Thyroid gland (tissue), 4 donors: Measurements from ENCODE around the gene METTL9. TPM values are rescaled to one million over a fixed set of nuclear protein-coding genes. Genes with fewer than 3 reads are reported as not detected.

Experiments
- DNase-seq, 2 donors: peaks; one replicate each; pipeline ENCODE4 v3.0.0-alpha.2; 2019
- H3K27ac ChIP-seq, 3 donors: fragments of 200-600 bp; sonication (generic); 1 replicate in 2 of 3; 2 replicates in 1 of 3; pipeline ENCODE4 v1.5.1; 2016 to 2019; ENCODE audit warnings: mild to moderate bottlenecking in 1 of 3, moderate library complexity in 1 of 3
- H3K27me3 ChIP-seq: fragments of 200-600 bp; sonication (generic); one replicate; pipeline ENCODE4 v1.5.1; 2019
- H3K36me3 ChIP-seq, 2 donors: fragments of 200-600 bp; sonication (generic); one replicate each; pipeline ENCODE4 v1.5.1; 2016 to 2019
- H3K4me1 ChIP-seq, 2 donors: fragments of 200-600 bp; sonication (generic); one replicate each; pipeline ENCODE4 v1.5.1; 2017 to 2019
- H3K4me3 ChIP-seq, 3 donors: fragments of 200-600 bp; sonication (generic); replicated peaks in 1 of 3; 1 replicate in 2 of 3; 2 replicates in 1 of 3; pipeline ENCODE4 v1.5.1; 2016; ENCODE audit warnings: mild to moderate bottlenecking in 1 of 3
- H3K9me3 ChIP-seq: fragments of 200-600 bp; sonication (generic); one replicate; pipeline ENCODE4 v1.5.1; 2017
- POLR2A ChIP-seq, 2 donors: fragments of 450-650 bp; IDR thresholded peaks; one replicate each; pipeline ENCODE4 v1.6.1; 2017; ENCODE audit warnings: antibody characterized with exemption in 2 of 2, mild to moderate bottlenecking in 2 of 2, moderate library complexity in 1 of 2
- WGBS, 2 donors: methylation state at CpG; one replicate each; pipeline ENCODE4 v1.1.5; 2017; 5-methylcytosine and 5-hydroxymethylcytosine counted together
- intact Hi-C: fragments of 100-400 bp; cut with DNase I; formaldehyde crosslinking; loops from one replicate; pipeline ENCODE4 v1.15.1; 2023
- total RNA-seq, 4 donors: library from RNA; depleted of rRNA; stranded (reverse); fragments of >200 nt; gene quantifications; one replicate each; pipeline ENCODE4 v1.2.3, GENCODE V29; 2016
- TF ChIP-seq, protein P1 (sequence below), 6 experiments: fragments of 200-600 bp in 3 of 6; fragments of 450-650 bp in 3 of 6; sonication (generic) in 3 of 6; IDR thresholded peaks; one replicate each; pipeline ENCODE4 v1.5.1; 2016 to 2019; ENCODE audit warnings: antibody characterized with exemption in 6 of 6, mild to moderate bottlenecking in 2 of 6, inconsistent platforms in 1 of 6, moderate library complexity in 1 of 6

METTL9 gene
- total RNA-seq, 4 donors from 2014 or later = 139 to 196 (median 181) TPM

DNA sequence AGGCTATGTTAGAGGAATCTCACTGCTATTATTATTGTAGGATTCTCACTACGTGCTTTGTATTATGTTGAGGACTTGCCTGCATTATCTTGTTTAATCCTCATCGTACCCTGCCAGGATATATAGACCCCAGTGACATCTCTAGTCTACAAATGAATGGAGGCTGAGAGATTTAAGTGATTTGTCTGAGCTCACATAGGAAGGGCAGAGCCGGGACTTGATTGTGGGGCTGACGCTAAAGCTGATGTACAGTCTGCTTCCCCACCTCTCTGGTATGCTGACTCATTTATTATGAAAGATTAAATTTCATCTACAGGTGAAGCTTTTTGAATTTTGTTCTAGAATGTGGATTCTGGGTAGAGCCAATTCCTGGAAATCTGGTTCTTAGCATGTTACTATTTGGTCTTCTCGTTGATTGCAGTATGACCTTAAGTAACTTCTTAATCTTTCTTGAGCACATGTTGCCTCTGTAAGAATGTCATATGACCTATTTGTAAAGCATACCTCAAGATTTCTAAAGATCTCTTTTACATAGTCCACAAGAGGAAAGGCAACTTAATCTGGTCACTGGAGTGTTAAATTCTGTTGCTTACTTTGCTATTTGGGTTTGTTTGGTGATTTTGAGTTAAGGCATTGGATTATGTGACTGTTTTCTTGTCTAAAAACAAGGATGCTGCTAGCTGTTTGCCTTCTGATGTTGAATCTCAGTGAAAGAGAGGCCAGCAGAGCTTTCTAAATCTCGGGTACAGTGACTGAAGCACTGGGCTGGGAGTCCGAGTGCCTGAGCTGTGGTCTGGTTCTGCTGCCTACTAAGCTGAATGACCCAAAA, 12.4 kb downstream of the METTL9 start:
- intact Hi-C loops = no loop called here
- H3K27ac ChIP-seq = peak overlapping the region; percentile 20 to 65 (median 46)
- DNase-seq = peak in 1 of 2 donors; percentile 14

DNA sequence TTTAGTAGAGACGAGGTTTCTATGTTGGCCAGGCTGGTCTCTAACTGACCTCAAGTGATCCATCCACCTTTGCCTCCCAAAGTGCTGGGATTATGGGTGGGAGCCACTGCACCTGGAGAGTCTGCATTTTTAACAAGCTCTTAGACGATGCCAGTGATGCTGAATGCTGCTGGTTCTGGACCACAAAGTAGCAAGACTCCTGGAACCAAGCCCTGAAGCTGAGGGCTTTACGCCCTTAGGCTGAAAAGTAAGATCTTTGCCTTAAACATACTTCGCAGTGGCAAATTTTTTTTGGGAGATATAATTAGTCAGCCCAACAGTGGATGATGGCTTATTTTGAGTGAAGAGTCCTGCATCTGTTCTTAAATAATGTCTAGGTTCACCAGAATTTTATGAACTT, 14.0 kb downstream of the METTL9 start:
- no peak for TF ChIP-seq POLR2A (IDR thresholded peaks at IDR 0.05)
- TF ChIP-seq, protein P1, sequence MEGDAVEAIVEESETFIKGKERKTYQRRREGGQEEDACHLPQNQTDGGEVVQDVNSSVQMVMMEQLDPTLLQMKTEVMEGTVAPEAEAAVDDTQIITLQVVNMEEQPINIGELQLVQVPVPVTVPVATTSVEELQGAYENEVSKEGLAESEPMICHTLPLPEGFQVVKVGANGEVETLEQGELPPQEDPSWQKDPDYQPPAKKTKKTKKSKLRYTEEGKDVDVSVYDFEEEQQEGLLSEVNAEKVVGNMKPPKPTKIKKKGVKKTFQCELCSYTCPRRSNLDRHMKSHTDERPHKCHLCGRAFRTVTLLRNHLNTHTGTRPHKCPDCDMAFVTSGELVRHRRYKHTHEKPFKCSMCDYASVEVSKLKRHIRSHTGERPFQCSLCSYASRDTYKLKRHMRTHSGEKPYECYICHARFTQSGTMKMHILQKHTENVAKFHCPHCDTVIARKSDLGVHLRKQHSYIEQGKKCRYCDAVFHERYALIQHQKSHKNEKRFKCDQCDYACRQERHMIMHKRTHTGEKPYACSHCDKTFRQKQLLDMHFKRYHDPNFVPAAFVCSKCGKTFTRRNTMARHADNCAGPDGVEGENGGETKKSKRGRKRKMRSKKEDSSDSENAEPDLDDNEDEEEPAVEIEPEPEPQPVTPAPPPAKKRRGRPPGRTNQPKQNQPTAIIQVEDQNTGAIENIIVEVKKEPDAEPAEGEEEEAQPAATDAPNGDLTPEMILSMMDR (IDR thresholded peaks at IDR 0.05) = no peak
- H3K4me3 ChIP-seq = no peak overlapping the region
- H3K27ac ChIP-seq = no peak overlapping the region
- peaks cover 34 to 37% of the 10 kb centered on the region in 2 donors for H3K4me1 ChIP-seq
- no peaks in the 10 kb centered on the region for H3K27me3 ChIP-seq
- H3K9me3 ChIP-seq = no peaks in the 10 kb centered on the region
- intact Hi-C loops = no loop called here
- DNase-seq = no peak
- 92 to 94% methylated on average over 4 of the region's 4 CpGs for WGBS, 2 donors
- H3K36me3 ChIP-seq = no peaks in the 10 kb centered on the region

More for the DNA sequence above, 12.4 kb downstream of the METTL9 start:
- Histone ChIP-seq H3K27me3 (no peaks in the 10 kb centered on the region), H3K36me3 (no peaks in the 10 kb centered on the region), H3K4me3 (no peak overlapping the region), H3K9me3 (no peaks in the 10 kb centered on the region), H3K4me1 (peaks cover 41 to 50% of the 10 kb centered on the region in 2 donors)
- 46 to 52% methylated on average over 7 of the region's 7 CpGs for WGBS, 2 donors
- TF ChIP-seq, protein P1 (IDR thresholded peaks at IDR 0.05) = no peak
- TF ChIP-seq POLR2A (IDR thresholded peaks at IDR 0.05) = no peak

DNA sequence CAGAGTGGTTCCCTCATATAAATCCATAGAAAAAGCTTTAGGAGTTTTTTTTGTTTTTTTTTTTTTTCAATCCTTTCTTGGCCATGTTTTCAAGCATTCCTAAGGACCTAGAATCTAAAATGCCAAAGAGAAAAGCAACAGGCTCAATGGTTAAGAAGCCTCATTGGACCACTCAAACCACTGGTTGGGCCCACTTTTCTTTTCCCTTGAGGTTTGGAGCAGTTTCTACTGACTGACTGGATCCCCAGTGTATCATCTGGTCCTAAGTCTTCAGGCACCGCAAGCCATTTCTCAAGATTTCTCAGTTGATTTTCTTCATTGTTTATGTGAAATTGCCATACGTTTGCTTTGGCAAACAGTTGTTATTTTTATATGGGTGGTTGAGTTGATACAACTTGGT, 14.4 kb downstream of the METTL9 start:
- Histone ChIP-seq H3K9me3 (no peaks in the 10 kb centered on the region), H3K27ac (no peak overlapping the region), H3K4me3 (no peak overlapping the region), H3K27me3 (no peaks in the 10 kb centered on the region), H3K4me1 (peaks cover 29 to 33% of the 10 kb centered on the region in 2 donors), H3K36me3 (no peaks in the 10 kb centered on the region)
- WGBS, 2 donors = 96 to 100% methylated on average over 2 of the region's 2 CpGs
- intact Hi-C loops = no loop called here
- no peak for DNase-seq
- TF ChIP-seq POLR2A (IDR thresholded peaks at IDR 0.05) = no peak
- TF ChIP-seq, protein P1 (IDR thresholded peaks at IDR 0.05) = no peak

DNA sequence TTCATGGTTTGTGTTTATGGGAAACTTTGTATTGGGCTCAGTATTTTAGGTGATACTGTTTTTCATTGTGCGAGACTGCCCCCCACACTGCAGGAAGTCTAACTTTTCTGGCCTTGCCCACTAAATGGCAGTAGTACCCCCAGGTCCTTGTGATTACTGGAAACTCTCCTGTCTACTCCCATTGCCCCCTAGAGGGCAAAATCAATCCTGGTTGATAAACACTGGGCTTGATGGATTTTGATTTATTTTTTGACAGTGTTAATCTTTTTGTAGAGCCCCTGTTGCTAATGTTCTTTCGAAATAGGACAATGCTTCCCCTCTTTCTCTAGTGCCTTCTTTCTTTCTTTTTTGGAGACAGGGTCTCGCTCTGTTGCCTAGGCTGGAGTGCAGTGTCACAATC, 15.5 kb downstream of the METTL9 start:
- WGBS, 2 donors = 96 to 98% methylated on average over 3 of the region's 3 CpGs
- intact Hi-C loops = no loop called here
- Histone ChIP-seq H3K36me3 (no peaks in the 10 kb centered on the region), H3K4me1 (peaks cover 21 to 22% of the 10 kb centered on the region in 2 donors), H3K27me3 (no peaks in the 10 kb centered on the region), H3K4me3 (no peak overlapping the region), H3K9me3 (no peaks in the 10 kb centered on the region), H3K27ac (no peak overlapping the region)
- no peak for TF ChIP-seq POLR2A (IDR thresholded peaks at IDR 0.05)
- TF ChIP-seq, protein P1 (IDR thresholded peaks at IDR 0.05) = peak in 1 of 6 experiments; percentile 7
- no peak for DNase-seq

DNA sequence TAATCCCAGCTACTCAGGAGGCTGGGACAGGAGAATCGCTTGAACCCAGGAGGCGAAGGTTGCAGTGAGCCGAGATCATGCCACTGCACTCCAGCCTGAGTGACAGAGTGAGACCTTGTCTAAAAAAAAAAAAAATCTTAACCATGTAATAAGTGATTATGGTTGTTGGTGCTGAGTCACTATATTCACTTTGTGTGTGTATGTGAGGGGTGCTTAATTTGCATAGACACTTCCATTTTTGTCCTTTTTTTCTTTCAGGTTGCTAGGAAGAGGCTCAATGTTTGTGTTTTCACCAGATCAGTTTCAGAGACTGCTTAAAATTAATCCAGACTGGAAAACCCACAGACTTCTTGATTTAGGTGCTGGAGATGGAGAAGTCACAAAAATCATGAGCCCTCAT, 18.2 kb downstream of the METTL9 start:
- no peak for DNase-seq
- H3K36me3 ChIP-seq = no peaks in the 10 kb centered on the region
- intact Hi-C loops = no loop called here
- H3K4me3 ChIP-seq = no peak overlapping the region
- WGBS, 2 donors = 95% methylated on average over 3 of the region's 3 CpGs
- no peaks in the 10 kb centered on the region for H3K27me3 ChIP-seq
- peaks cover 0 to under 1% of the 10 kb centered on the region in 2 donors for H3K4me1 ChIP-seq
- H3K9me3 ChIP-seq = no peaks in the 10 kb centered on the region
- TF ChIP-seq POLR2A (IDR thresholded peaks at IDR 0.05) = no peak
- TF ChIP-seq, protein P1 (IDR thresholded peaks at IDR 0.05) = no peak
- no peak overlapping the region for H3K27ac ChIP-seq
